ENCODE data around the gene PPIE.

DNA sequence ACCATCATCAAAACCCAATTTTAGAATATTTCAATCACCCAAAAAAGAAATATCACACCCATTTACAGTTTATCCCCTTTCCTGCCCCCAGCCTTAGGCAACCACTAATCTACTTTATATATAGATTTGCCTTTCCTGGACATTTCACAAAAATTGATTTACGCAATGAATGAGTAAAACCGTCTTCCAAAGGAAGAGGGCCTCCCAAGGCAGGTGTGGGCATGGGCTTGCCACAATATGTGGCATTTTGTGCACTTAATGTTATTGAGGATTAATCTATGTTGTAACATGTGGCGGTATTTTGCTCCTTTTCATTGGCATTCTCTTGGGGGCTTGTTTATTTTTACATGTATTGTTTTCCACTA lies 61.8 kb downstream of the PPIE start:
- TF ChIP-seq GATA3 (IDR thresholded peaks at IDR 0.05; ENCODE audit: low read depth, low read length), result no peak
- TF ChIP-seq GATA2 (IDR thresholded peaks at IDR 0.05; ENCODE audit: low read depth, low read length), result no peak
